ENCODE measurements around the gene PRDM16. TPM values are rescaled to one million over a fixed set of nuclear protein-coding genes. Genes with fewer than 3 reads are reported as not detected.

Gene PRDM16
- total RNA-seq, 1 donor, result 6.5 TPM

DNA sequence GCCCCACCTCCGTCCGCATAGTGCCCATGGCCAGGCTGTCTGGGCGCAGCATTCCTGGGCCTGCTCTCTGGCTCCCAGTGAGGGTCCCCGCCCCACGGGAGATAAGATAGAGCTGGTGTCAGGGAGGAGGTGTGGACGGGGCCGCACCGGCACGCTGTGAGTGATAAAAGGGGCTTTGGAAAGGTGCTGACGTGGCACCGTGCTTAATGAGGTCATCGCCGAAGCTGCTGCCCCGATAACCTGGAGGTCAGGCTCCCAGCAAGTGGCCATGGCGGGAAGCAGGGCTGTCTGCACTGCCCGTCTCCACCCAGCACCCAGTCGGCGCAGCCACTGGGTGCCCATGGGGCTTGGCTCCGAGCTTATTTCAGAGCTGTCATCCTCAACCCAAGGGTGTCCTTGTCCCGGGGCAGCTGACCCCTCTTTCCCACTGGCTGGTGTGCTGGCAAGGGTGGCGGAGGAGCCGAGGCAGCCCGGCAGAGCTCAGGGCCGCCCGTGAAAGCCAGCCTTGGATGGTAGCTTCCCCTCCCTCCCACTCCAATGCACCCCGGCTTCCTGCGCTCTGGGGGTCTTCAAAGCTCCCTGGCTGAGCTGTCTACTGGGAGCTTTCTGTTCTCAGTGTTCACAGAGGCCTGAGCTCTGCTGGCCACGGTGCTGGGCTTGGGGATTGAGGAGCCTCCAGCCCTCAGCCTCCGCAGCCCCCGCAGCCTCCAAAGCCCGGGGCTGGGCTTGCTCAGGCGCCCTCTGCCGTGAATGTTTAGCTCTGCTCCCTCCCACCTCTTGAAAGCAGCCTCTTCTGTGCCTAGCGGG, 280.4 kb downstream of the PRDM16 start:
- Histone ChIP-seq H3K27me3 (ENCODE audit: insufficient read depth, low read length) (no peaks in the 10 kb centered on the region), H3K36me3 (ENCODE audit: insufficient read depth, low read length) (no peaks in the 10 kb centered on the region), H2AFZ (ENCODE audit: low read length) (no peak overlapping the region), H3K4me1 (ENCODE audit: insufficient read depth, low read length) (no peaks in the 10 kb centered on the region), H3K9me3 (ENCODE audit: low read depth, low read length) (no peaks in the 10 kb centered on the region), H4K20me1 (ENCODE audit: insufficient read depth, low read length) (no peaks in the 10 kb centered on the region), H3K27ac (ENCODE audit: low read depth, low read length) (no peak overlapping the region), H3K4me3 (ENCODE audit: insufficient read depth, low read length) (no peak overlapping the region), H3K79me2 (ENCODE audit: insufficient read depth, low read length) (no peaks in the 10 kb centered on the region), H3K4me2 (ENCODE audit: insufficient read depth, low read length) (no peak overlapping the region)
- TF ChIP-seq, protein P1, sequence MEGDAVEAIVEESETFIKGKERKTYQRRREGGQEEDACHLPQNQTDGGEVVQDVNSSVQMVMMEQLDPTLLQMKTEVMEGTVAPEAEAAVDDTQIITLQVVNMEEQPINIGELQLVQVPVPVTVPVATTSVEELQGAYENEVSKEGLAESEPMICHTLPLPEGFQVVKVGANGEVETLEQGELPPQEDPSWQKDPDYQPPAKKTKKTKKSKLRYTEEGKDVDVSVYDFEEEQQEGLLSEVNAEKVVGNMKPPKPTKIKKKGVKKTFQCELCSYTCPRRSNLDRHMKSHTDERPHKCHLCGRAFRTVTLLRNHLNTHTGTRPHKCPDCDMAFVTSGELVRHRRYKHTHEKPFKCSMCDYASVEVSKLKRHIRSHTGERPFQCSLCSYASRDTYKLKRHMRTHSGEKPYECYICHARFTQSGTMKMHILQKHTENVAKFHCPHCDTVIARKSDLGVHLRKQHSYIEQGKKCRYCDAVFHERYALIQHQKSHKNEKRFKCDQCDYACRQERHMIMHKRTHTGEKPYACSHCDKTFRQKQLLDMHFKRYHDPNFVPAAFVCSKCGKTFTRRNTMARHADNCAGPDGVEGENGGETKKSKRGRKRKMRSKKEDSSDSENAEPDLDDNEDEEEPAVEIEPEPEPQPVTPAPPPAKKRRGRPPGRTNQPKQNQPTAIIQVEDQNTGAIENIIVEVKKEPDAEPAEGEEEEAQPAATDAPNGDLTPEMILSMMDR (IDR thresholded peaks at IDR 0.05; ENCODE audit: extremely low read depth, low read depth, low read length), result no peak
- no peak for DNase-seq (ENCODE audit: insufficient read length, low spot score, missing footprints)

DNA sequence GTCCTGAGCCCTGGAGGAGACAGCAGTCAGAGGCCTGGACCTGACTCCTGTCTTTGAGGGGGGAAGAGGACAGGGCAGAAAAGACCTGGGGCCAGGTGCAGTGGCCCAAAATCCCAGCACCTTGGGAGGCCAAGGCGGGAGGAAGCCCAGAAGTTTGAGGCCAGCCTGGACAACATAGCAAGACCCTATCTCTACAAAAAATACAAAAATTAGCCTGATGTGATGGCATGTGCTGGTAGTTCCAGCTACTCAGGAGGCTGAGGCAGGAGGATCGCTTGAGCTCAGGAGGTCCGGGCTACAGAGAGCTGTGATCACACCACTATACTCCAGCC, 280.9 kb downstream of the PRDM16 start:
- no peaks in the 10 kb centered on the region for H3K9me3 ChIP-seq (ENCODE audit: low read depth, low read length)
- no peak overlapping the region for H3K4me3 ChIP-seq (ENCODE audit: insufficient read depth, low read length)
- H3K4me2 ChIP-seq (ENCODE audit: insufficient read depth, low read length), result no peak overlapping the region
- H3K36me3 ChIP-seq (ENCODE audit: insufficient read depth, low read length), result no peaks in the 10 kb centered on the region
- TF ChIP-seq, protein P1 (IDR thresholded peaks at IDR 0.05; ENCODE audit: extremely low read depth, low read depth, low read length), result no peak
- no peaks in the 10 kb centered on the region for H3K4me1 ChIP-seq (ENCODE audit: insufficient read depth, low read length)
- no peak overlapping the region for H3K27ac ChIP-seq (ENCODE audit: low read depth, low read length)
- H3K27me3 ChIP-seq (ENCODE audit: insufficient read depth, low read length), result no peaks in the 10 kb centered on the region
- H3K79me2 ChIP-seq (ENCODE audit: insufficient read depth, low read length), result no peaks in the 10 kb centered on the region
- no peaks in the 10 kb centered on the region for H4K20me1 ChIP-seq (ENCODE audit: insufficient read depth, low read length)
- no peak for DNase-seq (ENCODE audit: insufficient read length, low spot score, missing footprints)
- H2AFZ ChIP-seq (ENCODE audit: low read length), result no peak overlapping the region

DNA sequence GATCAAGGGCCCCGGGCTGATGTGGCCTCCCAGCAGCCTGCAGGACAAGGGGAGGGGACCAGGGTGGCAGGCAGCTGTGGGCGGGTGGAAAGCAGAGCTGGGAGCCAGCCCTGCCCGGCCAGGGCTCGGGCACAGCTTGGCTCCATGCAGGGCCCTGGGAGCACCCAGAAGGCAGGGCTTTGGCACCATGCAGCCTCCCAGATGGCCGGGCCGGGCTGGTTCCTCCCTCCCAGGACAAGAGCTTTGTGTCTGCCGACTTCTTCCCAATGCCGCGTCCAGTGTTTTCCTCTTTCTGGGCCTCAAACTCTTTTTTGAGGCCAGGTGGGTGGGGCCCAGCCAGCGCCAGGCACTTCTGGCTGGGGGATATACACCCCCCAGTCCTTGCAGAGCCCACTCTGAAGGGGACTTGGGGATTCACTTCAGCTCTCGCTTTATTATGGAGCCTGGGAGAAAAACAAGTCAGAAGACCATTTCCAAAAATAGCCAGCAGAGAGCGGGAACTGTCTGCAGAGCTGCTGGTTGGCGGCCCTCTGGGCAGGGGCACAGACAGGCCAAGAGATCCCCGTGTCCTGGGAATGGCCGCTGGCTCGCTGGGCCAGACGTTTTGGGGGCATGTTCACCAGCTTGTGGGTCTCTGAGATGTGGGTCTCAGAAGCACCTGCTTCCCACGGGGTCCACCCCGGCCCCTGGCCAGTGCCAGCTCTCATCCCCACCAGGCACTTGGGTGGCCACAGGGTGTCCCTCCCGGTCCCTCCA, 281.7 kb downstream of the PRDM16 start:
- Histone ChIP-seq H2AFZ (ENCODE audit: low read length) (peak overlapping the region; percentile 41), H3K9me3 (ENCODE audit: low read depth, low read length) (no peaks in the 10 kb centered on the region), H3K27ac (ENCODE audit: low read depth, low read length) (no peak overlapping the region), H3K4me3 (ENCODE audit: insufficient read depth, low read length) (peak overlapping the region; percentile 25), H4K20me1 (ENCODE audit: insufficient read depth, low read length) (no peaks in the 10 kb centered on the region), H3K4me1 (ENCODE audit: insufficient read depth, low read length) (no peaks in the 10 kb centered on the region), H3K36me3 (ENCODE audit: insufficient read depth, low read length) (no peaks in the 10 kb centered on the region), H3K4me2 (ENCODE audit: insufficient read depth, low read length) (peak overlapping the region; percentile 57), H3K27me3 (ENCODE audit: insufficient read depth, low read length) (no peaks in the 10 kb centered on the region), H3K79me2 (ENCODE audit: insufficient read depth, low read length) (no peaks in the 10 kb centered on the region)
- TF ChIP-seq, protein P1 (IDR thresholded peaks at IDR 0.05; ENCODE audit: extremely low read depth, low read depth, low read length), result peak; percentile 33
- peak; percentile 97 for DNase-seq (ENCODE audit: insufficient read length, low spot score, missing footprints)

Data from osteoblast (primary cell).